Ovary (tissue), 3 donors: ENCODE data around the gene MRPL10.

Experiments
- CTCF ChIP-seq, 3 donors: fragments of 450-650 bp in 2 of 3; fragments of 200-600 bp in 1 of 3; IDR thresholded peaks; one replicate each; pipeline versions ENCODE4 v1.5.1 to v1.8.0; 2016 to 2022; ENCODE audit warnings: antibody characterized with exemption in 3 of 3, mild to moderate bottlenecking in 1 of 3
- EP300 ChIP-seq: sonication (generic); formaldehyde crosslinking; IDR thresholded peaks from one replicate; pipeline ENCODE4 v1.6.1; 2017; ENCODE audit warnings: antibody characterized with exemption
- POLR2A ChIP-seq: fragments of 450-650 bp; IDR thresholded peaks from one replicate; pipeline ENCODE4 v1.6.1; 2017; ENCODE audit warnings: antibody characterized with exemption, mild to moderate bottlenecking, moderate library complexity
- donor health status: DM: no; HTN: no; CAD: no.

DNA sequence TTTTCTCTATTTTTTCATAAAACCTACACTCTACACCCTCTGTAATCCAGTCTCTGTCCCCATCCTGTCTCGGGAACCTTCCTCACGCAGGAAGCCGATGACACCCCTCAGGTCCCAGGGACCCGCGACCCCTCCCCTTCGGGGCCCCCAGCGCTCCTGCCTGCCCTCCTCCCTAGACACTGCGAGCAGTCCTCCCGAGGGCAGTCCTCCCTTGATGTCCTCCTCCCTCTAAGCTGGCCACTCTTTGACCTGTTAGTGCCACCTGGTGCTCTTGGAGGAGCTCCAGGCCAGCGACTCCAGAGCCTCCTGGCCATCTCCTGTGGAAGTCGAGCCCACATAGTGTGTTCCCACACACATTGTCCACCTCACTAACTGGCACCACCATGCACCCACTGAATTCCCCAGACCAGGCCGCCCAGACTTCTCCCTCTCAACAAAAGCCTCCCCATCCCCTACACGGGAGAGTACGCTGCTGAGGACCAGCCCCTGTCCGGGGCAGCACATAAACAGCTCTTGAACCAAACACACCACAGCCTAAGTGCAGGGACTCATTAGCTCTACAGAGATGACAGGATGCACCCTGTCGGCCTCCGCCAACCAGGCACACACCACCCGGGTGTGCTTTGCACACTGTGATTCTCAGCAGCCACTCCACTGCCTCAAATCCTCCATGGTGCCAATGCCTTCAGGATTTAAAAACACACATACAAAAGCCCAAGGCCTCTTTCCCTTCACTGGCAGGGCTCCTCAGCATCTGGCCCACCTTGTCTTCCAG lies 19.0 kb downstream of the MRPL10 start:
- no peak for TF ChIP-seq CTCF (IDR thresholded peaks at IDR 0.05)
- TF ChIP-seq POLR2A = no peak
- no peak for TF ChIP-seq EP300
